PC-3 (cell line): ENCODE data around the gene PRM3.

Experiments
- CTCF ChIP-seq: fragments of 300-600 bp; sonication (generic); conservative IDR thresholded peaks from 2 replicates; pipeline ENCODE4 v1.5.1; 2017; ENCODE audit warnings: antibody characterized with exemption, low read depth, mild to moderate bottlenecking, low read length
- EZH2 ChIP-seq: fragments of 300-600 bp; sonication (generic); IDR thresholded peaks from one replicate; pipeline ENCODE4 v1.6.1; 2017; ENCODE audit warnings: antibody characterized with exemption, mild to moderate bottlenecking, low read length; ENCODE audit not compliant: unreplicated experiment

DNA sequence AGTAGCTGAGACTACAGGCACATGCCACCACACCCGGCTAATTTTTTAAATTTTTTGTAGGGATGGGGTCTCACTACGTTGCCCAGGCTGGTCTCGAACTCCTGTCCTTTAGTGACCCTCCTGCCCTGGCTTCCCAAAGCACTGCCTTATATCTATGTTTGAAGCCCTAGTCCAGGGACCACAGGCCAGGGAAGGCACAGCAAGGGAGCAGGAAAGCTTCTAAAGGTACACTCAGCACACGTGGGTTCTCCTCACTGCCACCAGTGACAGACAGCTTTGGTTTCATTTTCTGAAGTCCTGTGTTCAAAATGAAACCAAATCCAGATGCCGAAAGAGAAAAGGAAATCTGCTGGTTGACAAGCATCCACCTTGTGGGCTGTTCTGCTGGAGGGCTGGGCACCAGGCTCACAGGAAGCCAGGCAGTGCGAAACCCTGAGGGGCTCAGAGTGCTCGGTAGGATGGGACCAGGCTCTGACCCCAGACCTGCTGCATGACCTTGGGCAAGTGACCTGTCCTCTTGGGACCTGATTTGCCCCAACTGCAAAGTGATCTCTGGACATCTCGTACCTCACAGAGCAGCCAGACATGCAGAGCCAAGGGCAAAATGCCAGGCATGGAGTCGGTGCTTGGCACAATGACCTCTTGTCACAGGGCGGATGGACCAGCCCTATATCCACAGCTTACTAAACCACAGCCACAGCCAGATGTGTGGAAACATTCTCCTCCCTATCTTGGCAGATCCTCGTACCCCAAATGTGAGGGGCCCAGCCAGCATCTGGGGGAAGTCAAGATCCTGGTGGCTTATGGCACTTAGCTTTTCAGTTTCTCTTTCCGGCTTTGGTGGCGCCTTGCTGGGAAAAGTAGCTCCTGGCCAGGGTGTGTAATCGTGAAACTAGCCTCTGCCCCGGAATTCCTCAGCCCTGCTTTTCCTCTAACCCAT, 14.6 kb downstream of the PRM3 start:
- TF ChIP-seq CTCF, result no peak
- no peak for TF ChIP-seq EZH2
